ENCODE results near the gene AOC2.

- TF ChIP-seq CTCF (conservative IDR thresholded peaks at IDR 0.05) (no peak), EZH2 (IDR thresholded peaks at IDR 0.05; ENCODE audit: low read depth) (no peak)
Observed at GRCh38 chr17:42795061-42795460, 49.3 kb upstream of the AOC2 start.
